CD14-positive monocyte (primary cell): ENCODE results near the gene ONECUT3. TPM values are rescaled to one million over a fixed set of nuclear protein-coding genes. Genes with fewer than 3 reads are reported as not detected.
A peak's percentile ranks its signal among the peaks of the same experiment; 100 is the strongest.

ENCODE experiments used
- DNase-seq, 3 donors: peaks; one replicate each; pipeline ENCODE4 v3.0.0-alpha.2; 2011 to 2022
- H2AFZ ChIP-seq: 2 replicates; pipeline ENCODE4 v1.6.0; 2012; ENCODE audit warnings: mild to moderate bottlenecking, low read depth, low read length, inconsistent platforms; ENCODE audit not compliant: insufficient read depth, poor library complexity, severe bottlenecking
- H3K27ac ChIP-seq, 2 donors: 1 replicate in 1 of 2; 2 replicates in 1 of 2; pipeline ENCODE4 v1.5.1; 2012 to 2013; ENCODE audit warnings: low read length in 2 of 2, control low read depth in 1 of 2, inconsistent platforms in 1 of 2, low read depth in 1 of 2, mild to moderate bottlenecking in 1 of 2
- H3K27me3 ChIP-seq, 2 donors: one replicate each; pipeline versions ENCODE4 v1.6.0 to v1.6.1; 2011 to 2013; ENCODE audit warnings: low read length in 2 of 2; ENCODE audit not compliant: control insufficient read depth in 2 of 2, insufficient read depth in 2 of 2
- H3K36me3 ChIP-seq, 2 donors: replicated peaks in 1 of 2; 1 replicate in 1 of 2; 2 replicates in 1 of 2; pipeline versions ENCODE4 v1.5.1 to v1.6.1; 2012 to 2013; ENCODE audit warnings: low read length in 2 of 2, control low read depth in 1 of 2, inconsistent platforms in 1 of 2, mild to moderate bottlenecking in 1 of 2; ENCODE audit not compliant: insufficient read depth in 2 of 2, control insufficient read depth in 1 of 2
- H3K4me1 ChIP-seq, 2 donors: 1 replicate in 1 of 2; 2 replicates in 1 of 2; pipeline versions ENCODE4 v1.5.1 to v1.6.1; 2012 to 2013; ENCODE audit warnings: low read length in 2 of 2, control low read depth in 1 of 2, inconsistent platforms in 1 of 2, mild to moderate bottlenecking in 1 of 2, moderate library complexity in 1 of 2; ENCODE audit not compliant: insufficient read depth in 2 of 2, control insufficient read depth in 1 of 2
- H3K4me2 ChIP-seq: replicated peaks from 2 replicates; pipeline ENCODE3; 2012; ENCODE audit warnings: low read length, moderate library complexity, mild to moderate bottlenecking; ENCODE audit not compliant: poor library complexity, severe bottlenecking; ENCODE audit errors: extremely low read depth
- H3K4me3 ChIP-seq, 3 experiments: fragments of 200-600 bp in 1 of 3; sonication (generic) in 1 of 3; replicated peaks in 1 of 3; 1 replicate in 2 of 3; 2 replicates in 1 of 3; pipeline ENCODE4 v1.5.1; 2011 to 2013; ENCODE audit warnings: low read length in 3 of 3, mild to moderate bottlenecking in 3 of 3, control low read depth in 2 of 3, low read depth in 2 of 3, inconsistent platforms in 1 of 3, moderate library complexity in 1 of 3
- H3K79me2 ChIP-seq: 2 replicates; pipeline ENCODE4 v1.6.0; 2012; ENCODE audit warnings: mild to moderate bottlenecking, control low read depth, inconsistent platforms, low read length, moderate library complexity; ENCODE audit not compliant: insufficient read depth
- H3K9ac ChIP-seq: 2 replicates; pipeline ENCODE4 v1.6.0; 2017; ENCODE audit warnings: low read length, mild to moderate bottlenecking; ENCODE audit not compliant: insufficient read depth, poor library complexity, severe bottlenecking
- H3K9me3 ChIP-seq, 2 donors: replicated peaks in 1 of 2; 1 replicate in 1 of 2; 2 replicates in 1 of 2; pipeline versions ENCODE4 v1.5.1 to v1.6.1; 2012 to 2013; ENCODE audit warnings: low read length in 2 of 2, control low read depth in 1 of 2; ENCODE audit not compliant: control insufficient read depth in 1 of 2, insufficient read depth in 1 of 2
- H4K20me1 ChIP-seq: 2 replicates; pipeline ENCODE4 v1.6.0; 2012; ENCODE audit warnings: mild to moderate bottlenecking, low read length, control low read depth, moderate library complexity; ENCODE audit not compliant: insufficient read depth
- H3K27ac Mint-ChIP-seq, 7 donors: one replicate each; pipeline ENCODE4 v1.8.0; 2020; ENCODE audit warnings: mild to moderate bottlenecking in 7 of 7, mixed read lengths in 7 of 7, moderate library complexity in 6 of 7, inconsistent platforms in 2 of 7
- H3K27me3 Mint-ChIP-seq, 3 donors: one replicate each; pipeline ENCODE4 v1.8.0; 2021 to 2022; ENCODE audit warnings: low read depth in 3 of 3, mild to moderate bottlenecking in 3 of 3, mixed read lengths in 3 of 3, moderate library complexity in 3 of 3, inconsistent platforms in 1 of 3
- H3K36me3 Mint-ChIP-seq, 2 donors: one replicate each; pipeline ENCODE4 v1.8.0; 2020; ENCODE audit warnings: mixed read lengths in 2 of 2, inconsistent platforms in 1 of 2, mild to moderate bottlenecking in 1 of 2
- H3K4me1 Mint-ChIP-seq: one replicate; pipeline ENCODE4 v1.8.0; 2020; ENCODE audit warnings: mild to moderate bottlenecking, mixed read lengths
- H3K4me3 Mint-ChIP-seq, 2 donors: one replicate each; pipeline ENCODE4 v1.8.0; 2020; ENCODE audit warnings: mild to moderate bottlenecking in 2 of 2, mixed read lengths in 2 of 2, moderate library complexity in 1 of 2
- H3K9me3 Mint-ChIP-seq, 7 donors: one replicate each; pipeline ENCODE4 v1.8.0; 2020 to 2022; ENCODE audit warnings: mixed read lengths in 7 of 7, mild to moderate bottlenecking in 6 of 7, moderate library complexity in 6 of 7, inconsistent platforms in 2 of 7
- CTCF ChIP-seq: fragments of 200-600 bp; IDR thresholded peaks from one replicate; pipeline ENCODE4 v1.8.0; 2022; ENCODE audit warnings: antibody characterized with exemption, mild to moderate bottlenecking
- WGBS: methylation state at CpG from one replicate; pipeline ENCODE4 v1.1.5; 2013; ENCODE audit warnings: missing lambda C conversion rate; ENCODE audit not compliant: insufficient coverage; 5-methylcytosine and 5-hydroxymethylcytosine counted together
- intact Hi-C, 2 donors: fragments of 100-400 bp; cut with micrococcal nuclease; formaldehyde crosslinking; loops; one replicate each; pipeline versions ENCODE4 v1.15.0 to v1.15.1; 2023
- polyA plus RNA-seq, 3 donors: library from polyadenylated mRNA; depleted of rRNA in 1 of 3; unstranded in 2 of 3; stranded (reverse) in 1 of 3; fragments of 300-500 nt in 2 of 3; fragments of >200 nt in 1 of 3; fragmentation: Illumina TruSeq in 2 of 3; gene quantifications; 1 replicate in 2 of 3; 2 replicates in 1 of 3; pipeline ENCODE4 v1.2.3, GENCODE V29; 2012 to 2021

Gene ONECUT3
- polyA plus RNA-seq, 3 donors, result not detected

DNA sequence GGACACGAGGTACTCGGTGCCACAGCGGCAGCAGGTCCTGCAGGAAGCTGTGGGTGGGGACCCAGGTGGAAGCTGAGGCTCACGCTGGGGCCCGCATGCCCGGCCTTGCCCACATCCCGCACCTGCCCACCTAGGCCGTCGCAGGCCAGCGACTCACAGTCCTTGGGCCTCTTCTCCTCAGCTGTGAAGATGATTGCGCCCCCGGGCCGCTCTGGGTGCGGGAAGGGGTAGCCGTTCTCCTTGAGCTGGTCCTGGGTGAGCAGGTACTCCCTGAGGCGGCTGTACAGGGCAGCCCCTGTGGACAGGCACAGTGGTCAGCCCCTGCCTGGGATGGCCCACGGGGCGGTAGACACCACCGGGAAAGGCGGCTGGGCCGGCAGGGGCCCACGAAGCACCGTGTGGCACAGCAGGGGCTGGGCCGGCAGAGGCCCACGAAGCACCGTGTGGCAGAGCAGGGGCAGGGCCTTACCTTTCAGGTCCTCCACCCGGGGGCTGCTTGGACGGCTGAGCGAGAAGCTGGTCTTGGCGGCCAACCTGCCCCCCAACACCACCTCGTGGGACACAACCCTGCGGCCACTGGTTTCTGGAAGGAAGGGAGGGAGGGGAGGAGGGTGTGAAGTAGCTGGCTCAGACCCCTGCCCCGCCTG lies 65.4 kb downstream of the ONECUT3 start:
- Mint-ChIP-seq H3K36me3 (peaks cover 53 to 79% of the 10 kb centered on the region in 2 donors), H3K27me3 (peaks cover 0 to 1% (median 0%) of the 10 kb centered on the region in 3 donors), H3K27ac (no peak overlapping the region), H3K9me3 (no peaks in the 10 kb centered on the region), H3K4me1 (peaks cover 2% of the 10 kb centered on the region), H3K4me3 (no peak overlapping the region)
- intact Hi-C loops, result no loop called here
- Histone ChIP-seq H2AFZ (no peak overlapping the region), H3K4me2 (no peak overlapping the region), H4K20me1 (peaks cover 57% of the 10 kb centered on the region), H3K4me1 (peaks cover 1 to 3% of the 10 kb centered on the region in 2 donors), H3K9ac (no peak overlapping the region), H3K79me2 (no peaks in the 10 kb centered on the region), H3K4me3 (no peak overlapping the region), H3K36me3 (peaks cover 83 to 85% of the 10 kb centered on the region in 2 donors), H3K27me3 (no peaks in the 10 kb centered on the region), H3K9me3 (no peaks in the 10 kb centered on the region), H3K27ac (no peak overlapping the region)
- TF ChIP-seq CTCF, result no peak
- DNase-seq, result no peak
- WGBS, result 97% methylated on average over 26 of the region's 33 CpGs

- Mint-ChIP-seq H3K4me1 (no peaks in the 10 kb centered on the region), H3K36me3 (peaks cover 60 to 87% of the 10 kb centered on the region in 2 donors), H3K27me3 (peaks cover 0 to 1% (median 0%) of the 10 kb centered on the region in 3 donors), H3K9me3 (no peaks in the 10 kb centered on the region), H3K4me3 (no peak overlapping the region), H3K27ac (peak overlapping the region in 1 of 7 donors; percentile 71)
- peaks cover 56% of the 10 kb centered on the region for H4K20me1 ChIP-seq
- no peaks in the 10 kb centered on the region for H3K27me3 ChIP-seq
- no peak overlapping the region for H3K9ac ChIP-seq
- H3K27ac ChIP-seq, result no peak overlapping the region
- no peak for DNase-seq
- H3K4me2 ChIP-seq, result no peak overlapping the region
- no peaks in the 10 kb centered on the region for H3K4me1 ChIP-seq
- no peaks in the 10 kb centered on the region for H3K9me3 ChIP-seq
- H3K36me3 ChIP-seq, result peaks cover 92 to 94% of the 10 kb centered on the region in 2 donors
- intact Hi-C loops, result no loop called here
- no peak for TF ChIP-seq CTCF
- no peak overlapping the region for H3K4me3 ChIP-seq
- 98% methylated on average over 43 of the region's 43 CpGs for WGBS
- no peaks in the 10 kb centered on the region for H3K79me2 ChIP-seq
- no peak overlapping the region for H2AFZ ChIP-seq
These were observed 66.3 kb downstream of the ONECUT3 start for GRCh38 chr19:1819341-1820255.
